Astrocyte of the cerebellum (primary cell): ENCODE results near the gene LCK.
A peak's percentile ranks its signal among the peaks of the same experiment; 100 is the strongest.

ENCODE experiments used
- DNase-seq: peaks from one replicate; pipeline ENCODE4 v3.0.0-alpha.2; 2011; ENCODE audit warnings: low read depth
- H3K4me3 ChIP-seq: 2 replicates; pipeline ENCODE4 v1.5.1; 2011; ENCODE audit warnings: mild to moderate bottlenecking, low read depth, low read length, moderate library complexity
- in situ Hi-C: cut with HindIII; loops from 2 replicates; pipeline ENCODE4 v1.10.0; 2017; ENCODE audit warnings: low sequenced_read_pairs
- TF ChIP-seq, protein P1 (sequence below): IDR thresholded peaks from 2 replicates; pipeline ENCODE4 v1.5.1; 2012; ENCODE audit warnings: low read length, low read depth, moderate library complexity, mild to moderate bottlenecking; ENCODE audit errors: missing control alignments

LCK gene

DNA sequence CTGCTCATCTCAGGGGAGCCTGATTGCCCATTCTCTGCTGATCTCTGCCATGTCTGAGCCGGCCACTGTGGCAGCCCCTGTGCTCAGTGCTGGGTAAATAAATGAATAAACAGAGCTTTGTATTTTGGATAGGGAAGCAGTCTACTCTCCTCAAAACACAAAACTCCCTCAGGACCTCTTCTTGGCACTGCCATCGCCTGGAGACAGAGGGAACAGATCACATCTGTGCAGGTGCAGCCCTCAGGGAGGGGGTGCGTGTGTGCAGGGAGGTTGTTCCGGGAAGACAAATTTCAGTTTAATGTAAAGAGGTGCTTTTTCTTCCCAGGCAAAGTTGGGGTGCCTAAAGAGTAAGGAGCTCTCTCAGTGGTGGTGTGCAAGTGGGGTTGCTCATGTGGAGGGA lies 11.7 kb upstream of the LCK start:
- TF ChIP-seq, protein P1, sequence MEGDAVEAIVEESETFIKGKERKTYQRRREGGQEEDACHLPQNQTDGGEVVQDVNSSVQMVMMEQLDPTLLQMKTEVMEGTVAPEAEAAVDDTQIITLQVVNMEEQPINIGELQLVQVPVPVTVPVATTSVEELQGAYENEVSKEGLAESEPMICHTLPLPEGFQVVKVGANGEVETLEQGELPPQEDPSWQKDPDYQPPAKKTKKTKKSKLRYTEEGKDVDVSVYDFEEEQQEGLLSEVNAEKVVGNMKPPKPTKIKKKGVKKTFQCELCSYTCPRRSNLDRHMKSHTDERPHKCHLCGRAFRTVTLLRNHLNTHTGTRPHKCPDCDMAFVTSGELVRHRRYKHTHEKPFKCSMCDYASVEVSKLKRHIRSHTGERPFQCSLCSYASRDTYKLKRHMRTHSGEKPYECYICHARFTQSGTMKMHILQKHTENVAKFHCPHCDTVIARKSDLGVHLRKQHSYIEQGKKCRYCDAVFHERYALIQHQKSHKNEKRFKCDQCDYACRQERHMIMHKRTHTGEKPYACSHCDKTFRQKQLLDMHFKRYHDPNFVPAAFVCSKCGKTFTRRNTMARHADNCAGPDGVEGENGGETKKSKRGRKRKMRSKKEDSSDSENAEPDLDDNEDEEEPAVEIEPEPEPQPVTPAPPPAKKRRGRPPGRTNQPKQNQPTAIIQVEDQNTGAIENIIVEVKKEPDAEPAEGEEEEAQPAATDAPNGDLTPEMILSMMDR: no peak
- in situ Hi-C loops: no loop called here
- no peak overlapping the region for H3K4me3 ChIP-seq
- DNase-seq: no peak

DNA sequence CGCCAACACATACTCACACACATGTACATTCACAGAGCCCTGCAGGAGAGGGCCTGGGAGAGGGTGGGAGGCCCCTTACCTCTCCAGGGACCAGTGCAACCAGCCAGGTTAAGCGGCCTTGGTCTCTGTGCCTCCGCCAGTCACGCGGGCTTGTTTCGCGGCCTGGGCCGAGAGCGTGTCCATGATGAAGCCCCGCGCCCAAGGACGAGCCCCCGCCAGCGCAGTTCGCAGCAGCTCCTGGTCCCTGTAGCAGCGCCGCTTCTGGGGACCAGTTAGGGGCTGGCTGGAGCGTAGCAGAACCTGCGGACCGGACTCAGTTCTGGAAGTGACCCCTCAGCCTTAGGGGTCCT lies 11.3 kb upstream of the LCK start:
- H3K4me3 ChIP-seq: peak overlapping the region; percentile 40
- no peak for DNase-seq
- TF ChIP-seq, protein P1: no peak
- in situ Hi-C loops: loop anchor here (5.0 kb wide), 1 partner anchor 83 kb away; no protein-coding TSS in a partner anchor

DNA sequence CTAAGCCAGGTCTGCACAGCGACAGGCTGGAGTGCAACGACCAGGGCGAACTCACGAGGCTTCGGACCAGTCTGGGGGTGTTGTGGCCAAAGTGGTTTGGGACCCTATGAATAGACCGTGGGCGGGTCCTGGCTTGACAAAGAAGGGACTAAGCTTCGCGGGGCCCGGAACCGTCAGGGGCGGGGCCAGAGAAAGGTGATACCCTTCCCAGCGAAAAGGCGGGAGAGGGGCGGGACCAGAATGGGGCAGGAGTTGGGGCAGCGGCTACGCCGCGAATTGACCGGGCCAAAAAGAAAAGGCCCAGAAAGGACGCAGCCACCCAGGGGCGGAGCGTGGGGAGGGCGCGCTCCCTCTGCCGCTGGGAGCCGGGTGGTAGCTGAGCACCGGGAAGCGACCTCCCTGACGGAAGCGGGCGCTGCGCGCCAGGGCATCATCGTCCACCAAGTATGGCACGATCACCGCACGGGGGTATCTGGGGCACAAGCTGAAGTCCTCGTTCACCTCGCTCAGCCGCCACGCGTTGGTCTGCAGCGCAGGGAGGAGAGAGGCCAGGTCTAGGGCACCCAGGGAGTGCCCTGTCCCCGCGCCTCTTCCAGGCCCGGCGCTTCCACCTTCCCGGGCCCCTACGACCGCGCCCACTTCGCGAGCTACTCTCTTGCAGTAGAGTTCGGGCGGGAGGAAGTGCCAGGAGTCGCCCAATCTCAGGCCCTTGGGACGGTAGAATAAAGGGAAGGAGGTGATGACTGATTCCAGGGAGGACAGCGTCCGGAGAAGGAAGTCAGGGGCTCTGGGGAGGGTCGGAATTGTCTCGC lies 10.7 kb upstream of the LCK start:
- TF ChIP-seq, protein P1: no peak
- in situ Hi-C loops: loop anchor here (5.0 kb wide), 1 partner anchor 82 kb away; no protein-coding TSS in a partner anchor
- H3K4me3 ChIP-seq: peak overlapping the region; percentile 40
- no peak for DNase-seq

DNA sequence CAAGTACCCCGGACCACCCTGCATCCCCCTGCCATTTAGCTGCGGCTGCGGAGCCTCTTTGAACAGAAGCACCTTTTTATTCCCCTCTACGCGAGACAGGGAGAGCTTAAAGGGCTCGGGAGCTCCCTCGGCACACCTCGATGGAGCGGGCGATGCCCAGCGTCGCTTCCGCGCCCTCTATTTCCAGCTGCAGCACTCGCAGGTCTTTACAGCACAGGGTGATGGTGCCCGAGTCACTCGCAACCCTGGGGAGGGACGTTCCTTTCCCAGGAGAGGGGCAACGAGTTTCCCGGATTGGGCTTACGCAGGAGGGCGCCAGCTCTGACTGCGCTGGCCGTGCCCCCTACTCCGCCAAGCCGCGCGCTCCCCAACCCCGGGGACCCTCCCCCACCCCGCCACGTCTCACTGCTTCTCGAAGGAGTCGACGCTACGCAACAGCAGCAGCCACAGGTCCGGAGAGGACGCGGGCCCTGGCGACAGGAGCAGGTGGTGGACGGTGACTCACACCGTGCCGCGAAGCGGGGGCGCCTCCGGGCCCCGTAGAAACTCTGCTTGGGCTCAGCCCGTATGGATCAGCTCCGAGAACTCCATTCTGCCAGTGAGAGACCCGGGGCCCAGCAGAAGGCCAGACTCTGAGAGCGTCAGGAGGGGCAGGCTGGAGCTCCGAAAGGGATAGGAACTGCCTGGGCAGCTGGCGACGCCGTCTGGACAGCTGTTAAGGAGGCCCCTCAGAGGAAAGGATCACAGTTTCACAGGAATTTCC lies 9.9 kb upstream of the LCK start:
- no peak for DNase-seq
- peak overlapping the region; percentile 40 for H3K4me3 ChIP-seq
- TF ChIP-seq, protein P1: peak; percentile 2
- in situ Hi-C loops: loop anchor here (5.0 kb wide), 1 partner anchor 81 kb away; no protein-coding TSS in a partner anchor

DNA sequence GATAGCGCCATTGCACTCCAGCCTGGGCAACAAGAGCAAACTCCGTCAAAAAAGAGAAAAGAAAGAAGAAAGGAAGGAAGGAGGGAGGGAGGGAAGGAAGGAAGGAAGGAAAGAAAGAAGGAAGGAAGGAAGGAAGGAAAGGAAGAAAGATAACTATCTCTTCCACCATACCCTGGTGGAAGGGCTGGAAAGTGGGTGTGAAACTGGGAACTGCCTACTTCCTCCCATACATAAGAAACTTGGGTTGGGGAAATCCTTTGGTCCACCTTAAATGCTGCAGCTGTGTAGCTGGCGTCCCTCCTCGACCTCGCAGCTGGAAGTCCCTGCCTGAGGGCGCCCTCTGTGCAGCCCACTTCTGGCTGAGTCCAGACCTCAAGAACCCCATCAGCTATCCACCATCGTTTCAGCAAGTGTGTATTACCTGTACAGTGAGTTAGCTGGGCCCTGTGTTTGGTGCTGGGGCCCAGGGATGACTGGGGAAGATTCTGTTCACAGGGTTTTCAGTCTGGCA lies 8.7 kb upstream of the LCK start:
- DNase-seq: no peak
- H3K4me3 ChIP-seq: no peak overlapping the region
- TF ChIP-seq, protein P1: no peak
- in situ Hi-C loops: loop anchor here (5.0 kb wide), 1 partner anchor 80 kb away; no protein-coding TSS in a partner anchor

DNA sequence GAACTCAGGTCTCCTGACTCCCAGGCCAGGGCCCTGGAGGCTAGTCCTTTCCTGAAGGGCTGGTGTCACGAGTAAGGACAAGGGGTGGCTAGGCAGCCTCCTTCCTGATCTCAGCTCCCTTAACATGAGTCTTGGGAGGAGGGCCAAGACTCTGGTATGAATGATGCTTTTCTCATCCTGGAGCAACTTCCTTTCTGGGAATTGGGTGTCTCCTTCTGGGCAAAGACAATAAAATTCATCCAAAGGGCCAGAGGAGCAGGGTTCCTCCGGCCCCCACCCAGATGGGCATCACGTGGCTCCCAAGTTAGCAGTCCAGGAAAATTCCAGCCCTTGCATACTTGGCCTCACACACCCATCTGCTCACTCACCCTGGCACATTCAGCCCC lies 4.2 kb upstream of the LCK start, which contains the start of gene FAM167B:
TSS of gene FAM167B (plus strand) at position 335 of the 386 bp plus-strand sequence. CDS start 200 bp downstream, outside the sequence.
- in situ Hi-C loops: no loop called here
- H3K4me3 ChIP-seq: no peak within 1 kb of the TSS
- TF ChIP-seq, protein P1: no peak
- DNase-seq: no peak
